Endometrium (tissue), 2 donors: ENCODE results near the gene SELENOV.

ENCODE experiments used
- FAIRE-seq: peaks from 2 replicates; lab custom pipeline; 2012; peaks lifted over from hg19 to GRCh38; lab: Jason Lieb, UNC
- donor health status: control.
- donor health status: control.

SELENOV gene

DNA sequence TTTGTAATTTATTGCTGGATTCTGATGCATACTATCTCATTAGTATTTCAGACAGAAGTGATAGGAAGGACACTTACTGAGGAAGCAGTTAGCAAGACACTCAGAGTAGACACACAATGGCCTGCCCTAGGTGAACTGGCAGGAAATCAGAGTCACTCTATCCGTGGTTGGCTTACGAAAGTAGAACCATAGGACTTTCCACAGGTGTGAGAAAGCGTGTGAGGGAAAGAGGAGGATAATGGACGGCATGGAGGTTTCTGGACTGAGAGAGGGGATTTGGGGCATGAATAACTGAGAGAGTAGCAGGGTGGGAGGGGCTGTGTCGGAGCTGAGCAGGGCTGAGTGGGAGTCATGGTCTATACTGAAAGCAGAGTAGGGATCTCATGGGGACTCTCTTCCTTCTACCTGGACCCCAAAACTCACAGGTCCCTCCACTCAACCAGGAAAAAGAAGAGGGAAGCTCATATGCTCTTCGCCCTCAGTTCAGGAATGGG lies 43.7 kb downstream of the SELENOV start:
- no peak for FAIRE-seq

DNA sequence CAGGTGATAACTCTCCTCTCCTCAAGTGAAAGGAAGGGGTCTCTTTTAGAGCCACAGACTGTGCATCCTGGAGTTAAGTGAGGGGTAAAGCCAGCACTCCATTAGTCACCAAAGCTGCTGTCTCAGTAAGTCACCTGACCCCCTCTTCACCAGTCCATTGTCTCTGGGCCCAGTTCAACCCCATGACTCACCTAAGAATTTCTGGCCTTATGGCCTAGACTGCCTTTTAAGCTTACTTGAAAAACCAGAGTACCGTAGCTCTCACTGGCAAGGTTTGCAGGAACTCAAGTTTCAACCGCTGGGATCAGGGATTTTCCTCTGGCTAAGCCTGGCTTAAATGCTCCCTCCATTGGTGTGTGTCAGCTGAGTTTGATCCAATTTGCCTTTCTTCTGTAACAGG lies 48.5 kb downstream of the SELENOV start:
- FAIRE-seq = no peak

DNA sequence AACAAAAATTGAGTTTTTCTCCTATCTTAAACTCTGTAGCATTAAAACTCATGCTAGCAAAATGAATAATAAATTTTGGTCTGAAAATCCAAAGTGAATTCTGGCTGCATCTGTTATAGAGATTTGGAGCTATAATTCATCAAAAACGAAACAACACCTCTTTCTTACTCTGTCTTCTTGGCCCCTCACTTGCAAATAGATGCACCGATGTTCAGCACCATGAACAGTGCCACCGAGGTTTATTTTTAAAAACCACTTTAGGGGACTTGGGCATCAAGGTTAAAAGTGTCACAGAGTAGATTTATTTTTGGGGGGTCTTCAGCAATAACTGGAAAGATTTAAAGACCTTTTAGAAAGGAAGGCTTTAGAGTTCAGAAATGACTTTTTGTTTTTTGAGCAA lies 51.1 kb downstream of the SELENOV start:
- FAIRE-seq = no peak

DNA sequence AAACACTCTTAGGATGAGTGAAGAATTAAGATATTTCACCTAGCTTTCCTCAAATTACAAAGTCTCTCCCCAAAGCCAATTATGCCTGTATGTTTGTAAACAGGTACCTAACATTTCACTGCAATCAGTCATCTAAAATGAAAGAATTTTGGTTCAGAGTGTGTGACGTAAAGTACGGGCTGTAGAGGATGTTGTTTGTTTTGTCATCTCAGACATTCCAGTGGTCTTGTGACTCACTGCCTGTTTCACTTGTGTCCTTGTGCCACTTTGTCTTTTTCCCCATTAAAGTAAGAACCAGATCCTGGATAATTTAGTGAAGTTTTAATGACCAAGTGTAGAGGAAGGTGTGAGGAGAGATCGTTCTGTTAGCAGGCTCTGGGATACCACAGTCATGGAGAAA lies 53.7 kb downstream of the SELENOV start:
- no peak for FAIRE-seq
